22Rv1 (cell line): Measurements from ENCODE around the gene ST3GAL6.

Source experiments
- CTCF ChIP-seq: fragments of 450-650 bp; IDR thresholded peaks from 2 replicates; pipeline ENCODE4 v1.5.1; 2017; ENCODE audit warnings: mild to moderate bottlenecking
- ZFX ChIP-seq: fragments of 450-650 bp; IDR thresholded peaks from 2 replicates; pipeline ENCODE4 v1.6.1; 2017; ENCODE audit warnings: antibody characterized with exemption, borderline replicate concordance

- TF ChIP-seq CTCF, result no peak
- TF ChIP-seq ZFX, result no peak
These were observed 45.6 kb upstream of the ST3GAL6 start for GRCh38 chr3:98717584-98717983.
